GM21390 (cell line): Measurements from ENCODE around the gene SMIM32.

Source experiments
- ATAC-seq: cut with Tn5 transposase; IDR thresholded peaks from one replicate; pipeline ENCODE4 v1.9.1; 2021; ENCODE audit not compliant: unreplicated experiment

The SMIM32 gene

DNA sequence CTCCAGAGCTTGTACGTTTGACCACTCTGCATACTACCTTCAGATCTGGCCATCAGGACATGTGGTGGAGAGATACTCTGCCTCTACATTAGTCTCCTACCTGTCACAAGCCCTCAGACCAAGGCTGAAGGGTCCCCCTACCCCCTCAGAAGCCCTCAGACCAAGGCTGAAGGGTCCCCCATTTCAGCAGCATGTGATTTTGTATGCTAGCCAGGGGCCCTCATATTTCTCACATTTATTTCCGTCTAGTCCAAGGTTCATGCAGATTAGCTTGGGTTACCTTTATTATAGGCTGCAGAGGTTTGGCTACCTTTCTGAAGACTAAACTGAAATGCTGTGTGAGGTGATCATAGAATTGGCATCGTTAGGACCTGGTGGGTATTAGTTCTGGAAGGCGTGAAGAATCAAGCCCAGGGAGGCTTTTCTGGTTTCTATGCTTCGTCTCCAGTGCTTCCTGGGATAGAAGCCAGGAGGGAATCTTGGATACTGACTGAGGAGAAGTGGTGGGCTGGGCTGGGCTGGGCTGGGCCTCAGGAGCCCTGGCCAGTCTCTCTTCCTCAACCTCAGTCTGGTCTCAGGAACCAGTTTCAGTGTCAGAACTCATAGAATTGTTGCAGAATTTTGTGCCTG lies 2.8 kb downstream of the SMIM32 start:
- ATAC-seq, result no peak

GRCh38 chr5:136188859-136189258 lies 4.1 kb downstream of the SMIM32 start:
- no peak for ATAC-seq

DNA sequence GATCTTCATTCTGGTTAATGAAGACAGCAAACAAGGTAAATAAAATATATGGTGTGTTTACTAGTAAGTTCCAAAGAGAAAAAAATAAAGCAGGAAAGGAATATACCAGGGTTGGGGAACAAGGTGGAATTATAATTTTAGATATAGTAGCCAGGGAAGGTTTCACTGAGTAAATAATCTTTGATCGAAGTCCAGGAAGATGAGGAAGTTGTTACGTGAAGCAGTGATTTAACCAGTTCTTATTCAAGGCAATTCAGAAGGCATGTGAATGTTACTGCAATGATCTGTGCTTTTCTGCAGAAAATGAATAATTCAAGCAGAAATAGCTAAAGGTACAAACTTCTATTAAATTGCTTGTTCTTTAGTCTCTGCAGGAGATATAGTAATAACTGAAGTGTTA lies 6.2 kb downstream of the SMIM32 start:
- no peak for ATAC-seq

- no peak for ATAC-seq
Measured at GRCh38 chr5:136185974-136186665, 6.8 kb downstream of the SMIM32 start.

DNA sequence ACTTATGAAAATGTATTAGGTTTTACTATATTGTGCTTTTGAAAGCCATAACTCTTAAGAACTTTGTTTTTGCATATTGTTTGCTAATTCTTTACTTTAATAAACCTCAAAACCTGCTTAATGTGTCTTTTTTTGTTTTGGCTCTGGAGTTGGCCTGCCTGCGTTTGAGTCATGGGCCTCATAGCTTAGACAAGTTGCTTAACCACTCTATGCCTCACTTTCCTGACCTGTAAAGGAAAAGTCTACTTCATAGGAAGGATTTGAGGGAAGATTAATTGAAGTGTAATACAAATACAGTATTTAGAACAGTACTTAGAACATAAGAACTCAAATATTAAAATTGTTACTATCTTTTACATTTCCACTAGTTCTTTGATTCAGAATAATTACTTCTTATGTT lies 10.3 kb downstream of the SMIM32 start:
- ATAC-seq, result no peak

DNA sequence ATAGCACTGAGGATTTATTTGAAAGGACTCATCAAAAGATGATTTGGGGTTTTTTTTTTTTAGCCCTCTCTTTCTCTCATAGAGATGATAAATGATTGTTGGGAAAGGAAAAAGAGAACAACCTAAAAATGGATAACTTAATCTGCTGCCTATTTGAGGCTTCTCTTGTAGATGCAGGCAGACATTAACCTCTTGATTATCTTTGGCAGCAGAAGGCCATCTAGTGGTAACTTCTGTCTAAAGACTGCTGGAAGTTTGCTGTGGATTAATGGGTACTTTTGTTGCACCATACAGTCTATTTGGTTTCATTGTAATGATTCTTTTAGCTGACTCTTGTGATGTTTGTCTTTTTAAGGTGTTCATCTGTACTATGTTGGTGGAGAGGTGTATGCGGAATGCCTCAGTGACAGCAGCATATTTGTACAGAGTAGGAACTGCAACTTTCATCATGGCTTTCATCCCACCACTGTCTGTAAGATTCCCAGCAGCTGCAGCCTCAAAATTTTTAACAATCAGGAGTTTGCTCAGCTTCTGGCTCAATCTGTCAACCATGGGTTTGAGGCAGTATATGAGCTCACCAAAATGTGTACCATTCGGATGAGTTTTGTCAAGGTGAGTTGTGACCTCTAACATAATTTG lies 18.8 kb downstream of the SMIM32 start:
- peak; percentile 69 for ATAC-seq

DNA sequence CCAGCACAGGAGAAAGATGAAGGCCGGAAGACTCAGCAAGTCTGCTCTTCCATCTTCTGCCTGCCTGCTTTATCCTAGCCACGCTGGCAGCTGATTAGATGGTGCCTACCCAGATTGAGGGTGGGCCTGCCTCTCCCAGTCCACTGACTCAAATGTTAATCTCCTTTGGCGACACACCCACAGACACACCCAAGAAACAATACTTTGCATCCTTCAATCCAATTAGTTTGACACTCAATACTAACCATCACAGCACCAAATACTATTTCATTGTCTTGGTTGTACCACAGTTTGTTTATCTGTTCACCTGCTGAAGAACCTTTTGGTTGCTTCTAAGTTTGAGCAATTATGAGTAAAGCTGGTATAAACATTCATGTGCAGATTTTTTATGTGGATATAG lies 23.7 kb downstream of the SMIM32 start:
- no peak for ATAC-seq

DNA sequence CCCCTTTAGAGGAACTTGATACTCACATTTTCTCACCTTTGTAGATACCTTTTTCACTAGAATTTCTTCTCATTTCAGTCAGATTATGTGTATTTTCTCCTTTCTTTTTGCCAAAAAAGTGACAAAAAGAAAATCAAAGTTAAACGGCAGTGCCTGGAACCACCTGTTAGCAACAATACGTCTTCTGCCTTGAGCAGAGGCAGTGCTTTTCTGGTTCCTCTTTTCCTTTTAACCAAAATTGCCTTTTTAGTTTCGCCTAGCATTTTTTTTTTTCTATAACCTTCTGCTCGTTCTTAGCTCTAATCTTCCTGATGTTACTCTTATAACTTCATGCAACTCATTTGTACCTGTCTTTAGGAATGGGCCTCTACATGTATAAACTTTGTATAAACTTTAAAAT lies 26.1 kb downstream of the SMIM32 start:
- ATAC-seq, result peak; percentile 71

GRCh38 chr5:136164226-136164625 lies 28.7 kb downstream of the SMIM32 start:
- ATAC-seq, result peak; percentile 47

DNA sequence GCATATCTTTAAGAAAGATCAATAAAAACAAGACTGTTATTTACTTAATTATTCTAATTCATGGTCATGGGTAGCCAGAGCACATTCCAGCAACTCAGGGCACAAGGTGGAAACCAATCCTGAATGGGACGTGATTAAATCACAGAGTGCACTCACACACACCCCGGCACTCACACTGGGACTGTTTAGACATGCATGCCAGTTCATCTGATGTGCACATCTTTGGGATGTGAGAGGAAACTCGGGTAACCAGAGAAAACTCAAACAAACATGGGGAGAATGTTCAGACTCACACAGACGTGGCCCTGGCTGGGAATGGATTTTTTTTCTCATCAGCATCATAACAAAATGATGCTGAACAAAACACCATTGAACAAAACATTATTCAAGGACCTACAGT lies 31.0 kb downstream of the SMIM32 start:
- ATAC-seq, result no peak

DNA sequence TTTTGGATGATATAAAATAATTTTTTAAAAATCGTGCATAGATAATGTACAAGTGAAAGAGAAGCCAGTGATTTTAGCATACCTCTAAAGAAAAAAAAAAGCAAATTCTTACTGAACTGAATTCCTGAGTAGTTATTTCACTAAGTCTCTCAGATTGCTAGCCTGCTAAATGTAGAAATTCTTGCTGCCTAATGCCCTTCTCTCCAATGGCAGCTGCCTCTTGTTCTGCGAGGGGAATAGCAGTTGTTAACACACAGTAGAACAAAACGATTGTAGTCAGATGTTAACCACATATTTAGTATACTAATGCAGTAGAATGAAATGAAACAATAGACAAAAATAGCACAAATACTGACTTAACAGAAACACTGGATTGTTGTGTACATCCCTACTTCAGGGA lies 33.5 kb downstream of the SMIM32 start:
- ATAC-seq, result no peak

GRCh38 chr5:136157514-136157913 lies 35.4 kb downstream of the SMIM32 start:
- ATAC-seq, result no peak

DNA sequence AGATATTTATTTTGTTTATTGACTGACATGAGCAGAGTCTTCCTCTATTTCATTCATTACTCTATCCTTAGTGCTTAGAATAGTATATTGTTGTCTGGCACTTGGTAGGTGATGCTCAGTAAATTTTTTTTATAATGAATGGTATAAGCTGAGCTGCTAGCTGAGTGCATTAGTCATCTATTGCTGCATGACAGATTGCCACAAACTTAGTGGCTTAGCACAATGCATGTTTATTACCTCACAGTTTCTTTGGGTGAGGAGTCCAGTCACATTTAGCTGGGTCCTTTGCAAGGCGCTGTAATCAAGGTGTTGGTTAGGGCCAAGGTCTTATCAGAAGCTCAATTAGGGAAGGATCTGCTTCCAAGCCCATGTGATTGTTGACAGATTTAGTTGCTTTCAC lies 37.2 kb downstream of the SMIM32 start:
- no peak for ATAC-seq

DNA sequence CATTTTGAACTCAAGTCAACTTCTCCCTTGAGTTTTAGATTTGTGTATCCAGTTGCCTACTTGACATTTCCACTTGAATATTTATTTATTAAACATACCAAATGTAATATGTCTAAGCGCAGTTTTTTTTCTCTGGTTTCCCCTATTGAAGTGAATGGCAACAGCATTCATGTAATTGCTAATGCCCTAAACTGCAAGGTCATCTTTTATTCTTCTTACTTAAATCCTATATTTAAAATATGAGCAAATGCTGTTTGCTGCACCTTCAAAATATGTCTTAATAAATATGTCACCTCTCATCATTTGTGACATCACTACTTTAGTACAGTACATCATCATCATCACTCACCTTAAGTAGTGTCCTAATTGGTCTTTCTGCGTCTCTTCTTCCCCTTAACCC lies 37.9 kb downstream of the SMIM32 start:
- no peak for ATAC-seq

- no peak for ATAC-seq
Measured at GRCh38 chr5:136153581-136154236, 39.3 kb downstream of the SMIM32 start.

DNA sequence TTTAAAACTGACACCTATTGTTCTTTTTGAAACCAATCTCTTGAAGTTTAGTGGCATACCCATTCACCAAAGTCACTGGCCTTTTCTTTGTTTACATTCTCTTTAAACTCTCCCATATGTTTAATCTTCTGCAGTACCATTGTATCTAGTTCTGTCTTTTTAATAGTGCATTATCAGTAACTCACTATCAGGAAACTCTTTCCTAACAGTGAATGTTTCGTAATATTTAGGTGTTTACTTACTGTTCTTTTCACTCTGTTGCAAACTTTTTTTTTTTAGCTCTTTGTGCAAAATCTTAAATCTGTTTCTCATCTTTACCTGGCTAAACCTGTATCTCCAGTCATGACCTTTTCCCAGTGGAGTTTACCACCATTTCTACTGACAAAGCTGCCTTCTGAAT lies 43.1 kb downstream of the SMIM32 start:
- ATAC-seq, result no peak

GRCh38 chr5:136147632-136148031 lies 45.3 kb downstream of the SMIM32 start:
- ATAC-seq, result no peak

- ATAC-seq, result no peak
Measured at GRCh38 chr5:136146201-136146600, 46.8 kb downstream of the SMIM32 start.

DNA sequence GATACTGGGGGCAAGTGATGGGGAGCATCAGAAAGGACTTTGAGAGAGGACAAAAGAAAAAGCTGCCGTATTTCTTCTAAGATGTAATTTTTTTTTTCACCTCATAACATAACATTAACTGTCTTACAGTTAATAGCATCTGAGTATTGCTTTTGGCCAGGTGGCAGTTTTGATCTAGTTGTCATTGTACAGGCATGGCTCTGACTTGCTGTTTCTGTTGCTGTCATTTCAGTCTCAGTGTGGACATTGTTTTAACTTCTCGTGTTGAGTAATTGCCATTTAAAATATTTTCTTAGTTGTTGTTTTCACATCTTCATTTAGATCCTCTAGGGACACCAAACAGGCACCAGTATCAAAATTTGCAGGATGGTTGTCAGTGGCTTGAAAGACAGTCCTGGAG lies 47.9 kb downstream of the SMIM32 start:
- peak; percentile 71 for ATAC-seq

- no peak for ATAC-seq
Measured at GRCh38 chr5:136143763-136144162, 49.2 kb downstream of the SMIM32 start.

DNA sequence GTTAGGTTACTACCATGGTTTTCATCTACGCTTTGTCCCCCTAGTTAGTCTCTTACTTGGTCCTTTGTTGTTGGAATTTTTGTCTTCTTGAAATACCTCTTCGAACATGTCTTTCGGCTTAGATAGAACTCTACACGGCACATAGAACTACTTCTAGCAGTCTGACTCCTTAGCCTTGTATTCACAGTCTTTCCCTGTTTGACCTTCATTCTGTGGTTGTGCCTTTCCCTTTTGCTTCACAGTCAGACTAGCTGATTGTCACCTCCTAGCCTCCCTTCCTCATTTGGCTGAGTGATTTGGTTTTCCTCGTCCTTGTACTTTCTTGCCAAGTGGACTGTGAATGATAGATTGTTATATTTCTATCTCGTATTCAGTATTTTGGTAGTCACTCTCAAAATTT lies 49.6 kb downstream of the SMIM32 start:
- no peak for ATAC-seq

DNA sequence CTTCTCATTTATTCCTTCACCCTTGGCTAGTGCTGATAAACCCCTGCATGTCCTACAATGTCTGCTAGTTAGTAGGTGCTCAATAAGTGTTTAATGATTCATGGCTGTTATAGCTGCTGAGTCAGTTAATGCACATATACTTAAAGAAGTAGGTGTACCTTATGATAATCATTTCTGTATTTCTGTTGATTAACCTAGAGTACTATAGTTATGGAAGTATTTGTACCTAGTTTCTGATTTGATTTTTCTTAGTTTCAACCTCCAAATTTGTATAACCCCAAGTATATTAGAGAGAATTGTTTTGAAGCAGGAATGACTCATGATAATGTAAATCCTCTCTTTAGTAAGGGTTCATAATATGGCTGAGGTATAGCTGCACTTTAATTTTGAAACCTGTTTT lies 51.4 kb downstream of the SMIM32 start:
- ATAC-seq, result peak; percentile 86
